ENCODE measurements around the gene LTBP2.

- TF ChIP-seq RAD21 (CRISPR knock-in tag; IDR thresholded peaks at IDR 0.05) (no peak), NFYC (CRISPR knock-in tag; IDR thresholded peaks at IDR 0.05) (no peak), MIER3 (CRISPR knock-in tag; IDR thresholded peaks at IDR 0.05; ENCODE audit: borderline replicate concordance) (no peak), ATF2 (CRISPR knock-in tag; IDR thresholded peaks at IDR 0.05) (no peak)
- TF ChIP-seq, protein P1, sequence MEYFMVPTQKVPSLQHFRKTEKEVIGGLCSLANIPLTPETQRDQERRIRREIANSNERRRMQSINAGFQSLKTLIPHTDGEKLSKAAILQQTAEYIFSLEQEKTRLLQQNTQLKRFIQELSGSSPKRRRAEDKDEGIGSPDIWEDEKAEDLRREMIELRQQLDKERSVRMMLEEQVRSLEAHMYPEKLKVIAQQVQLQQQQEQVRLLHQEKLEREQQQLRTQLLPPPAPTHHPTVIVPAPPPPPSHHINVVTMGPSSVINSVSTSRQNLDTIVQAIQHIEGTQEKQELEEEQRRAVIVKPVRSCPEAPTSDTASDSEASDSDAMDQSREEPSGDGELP (IDR thresholded peaks at IDR 0.05; ENCODE audit: borderline replicate concordance, low read depth) = no peak
- TF ChIP-seq, protein P2, sequence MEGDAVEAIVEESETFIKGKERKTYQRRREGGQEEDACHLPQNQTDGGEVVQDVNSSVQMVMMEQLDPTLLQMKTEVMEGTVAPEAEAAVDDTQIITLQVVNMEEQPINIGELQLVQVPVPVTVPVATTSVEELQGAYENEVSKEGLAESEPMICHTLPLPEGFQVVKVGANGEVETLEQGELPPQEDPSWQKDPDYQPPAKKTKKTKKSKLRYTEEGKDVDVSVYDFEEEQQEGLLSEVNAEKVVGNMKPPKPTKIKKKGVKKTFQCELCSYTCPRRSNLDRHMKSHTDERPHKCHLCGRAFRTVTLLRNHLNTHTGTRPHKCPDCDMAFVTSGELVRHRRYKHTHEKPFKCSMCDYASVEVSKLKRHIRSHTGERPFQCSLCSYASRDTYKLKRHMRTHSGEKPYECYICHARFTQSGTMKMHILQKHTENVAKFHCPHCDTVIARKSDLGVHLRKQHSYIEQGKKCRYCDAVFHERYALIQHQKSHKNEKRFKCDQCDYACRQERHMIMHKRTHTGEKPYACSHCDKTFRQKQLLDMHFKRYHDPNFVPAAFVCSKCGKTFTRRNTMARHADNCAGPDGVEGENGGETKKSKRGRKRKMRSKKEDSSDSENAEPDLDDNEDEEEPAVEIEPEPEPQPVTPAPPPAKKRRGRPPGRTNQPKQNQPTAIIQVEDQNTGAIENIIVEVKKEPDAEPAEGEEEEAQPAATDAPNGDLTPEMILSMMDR (CRISPR knock-in tag; IDR thresholded peaks at IDR 0.05) = no peak
- TF ChIP-seq, protein P3, sequence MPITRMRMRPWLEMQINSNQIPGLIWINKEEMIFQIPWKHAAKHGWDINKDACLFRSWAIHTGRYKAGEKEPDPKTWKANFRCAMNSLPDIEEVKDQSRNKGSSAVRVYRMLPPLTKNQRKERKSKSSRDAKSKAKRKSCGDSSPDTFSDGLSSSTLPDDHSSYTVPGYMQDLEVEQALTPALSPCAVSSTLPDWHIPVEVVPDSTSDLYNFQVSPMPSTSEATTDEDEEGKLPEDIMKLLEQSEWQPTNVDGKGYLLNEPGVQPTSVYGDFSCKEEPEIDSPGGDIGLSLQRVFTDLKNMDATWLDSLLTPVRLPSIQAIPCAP (CRISPR knock-in tag; IDR thresholded peaks at IDR 0.05; ENCODE audit: low read depth) = no peak
- TF ChIP-seq, protein P4, sequence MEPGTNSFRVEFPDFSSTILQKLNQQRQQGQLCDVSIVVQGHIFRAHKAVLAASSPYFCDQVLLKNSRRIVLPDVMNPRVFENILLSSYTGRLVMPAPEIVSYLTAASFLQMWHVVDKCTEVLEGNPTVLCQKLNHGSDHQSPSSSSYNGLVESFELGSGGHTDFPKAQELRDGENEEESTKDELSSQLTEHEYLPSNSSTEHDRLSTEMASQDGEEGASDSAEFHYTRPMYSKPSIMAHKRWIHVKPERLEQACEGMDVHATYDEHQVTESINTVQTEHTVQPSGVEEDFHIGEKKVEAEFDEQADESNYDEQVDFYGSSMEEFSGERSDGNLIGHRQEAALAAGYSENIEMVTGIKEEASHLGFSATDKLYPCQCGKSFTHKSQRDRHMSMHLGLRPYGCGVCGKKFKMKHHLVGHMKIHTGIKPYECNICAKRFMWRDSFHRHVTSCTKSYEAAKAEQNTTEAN (CRISPR knock-in tag; conservative IDR thresholded peaks at IDR 0.05) = no peak
Observed at GRCh38 chr14:74601982-74602381, 10.1 kb downstream of the LTBP2 start.

All from HepG2 (cell line).